ENCODE measurements around the gene GNLY. TPM values are rescaled to one million over a fixed set of nuclear protein-coding genes. Genes with fewer than 3 reads are reported as not detected.
A peak's percentile ranks its signal among the peaks of the same experiment; 100 is the strongest.

The GNLY gene
- total and polyA plus RNA-seq, 9 of the 15 experiments (the other 6 are each of a cell fraction or from before 2014, with no cell fraction given): not detected

DNA sequence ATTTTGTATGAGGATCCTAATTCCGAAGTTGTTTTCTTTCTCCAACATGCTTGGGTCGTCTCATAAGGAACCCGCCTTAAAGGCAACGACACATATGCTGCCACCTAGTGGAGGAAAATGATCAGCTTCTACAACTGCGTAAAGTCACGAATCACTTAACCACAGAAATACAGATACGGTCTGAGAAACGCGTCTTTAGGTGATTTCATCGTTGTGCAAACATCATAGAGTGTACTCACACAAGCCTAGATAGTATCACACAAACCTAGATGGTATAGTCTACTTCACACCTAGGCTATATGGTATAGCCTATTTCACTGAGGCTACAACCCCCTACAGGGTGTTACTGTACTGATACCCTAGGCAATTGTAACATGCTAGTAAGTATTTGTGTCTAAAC lies 13.1 kb downstream of the GNLY start (continued):
- TF ChIP-seq, protein P1, sequence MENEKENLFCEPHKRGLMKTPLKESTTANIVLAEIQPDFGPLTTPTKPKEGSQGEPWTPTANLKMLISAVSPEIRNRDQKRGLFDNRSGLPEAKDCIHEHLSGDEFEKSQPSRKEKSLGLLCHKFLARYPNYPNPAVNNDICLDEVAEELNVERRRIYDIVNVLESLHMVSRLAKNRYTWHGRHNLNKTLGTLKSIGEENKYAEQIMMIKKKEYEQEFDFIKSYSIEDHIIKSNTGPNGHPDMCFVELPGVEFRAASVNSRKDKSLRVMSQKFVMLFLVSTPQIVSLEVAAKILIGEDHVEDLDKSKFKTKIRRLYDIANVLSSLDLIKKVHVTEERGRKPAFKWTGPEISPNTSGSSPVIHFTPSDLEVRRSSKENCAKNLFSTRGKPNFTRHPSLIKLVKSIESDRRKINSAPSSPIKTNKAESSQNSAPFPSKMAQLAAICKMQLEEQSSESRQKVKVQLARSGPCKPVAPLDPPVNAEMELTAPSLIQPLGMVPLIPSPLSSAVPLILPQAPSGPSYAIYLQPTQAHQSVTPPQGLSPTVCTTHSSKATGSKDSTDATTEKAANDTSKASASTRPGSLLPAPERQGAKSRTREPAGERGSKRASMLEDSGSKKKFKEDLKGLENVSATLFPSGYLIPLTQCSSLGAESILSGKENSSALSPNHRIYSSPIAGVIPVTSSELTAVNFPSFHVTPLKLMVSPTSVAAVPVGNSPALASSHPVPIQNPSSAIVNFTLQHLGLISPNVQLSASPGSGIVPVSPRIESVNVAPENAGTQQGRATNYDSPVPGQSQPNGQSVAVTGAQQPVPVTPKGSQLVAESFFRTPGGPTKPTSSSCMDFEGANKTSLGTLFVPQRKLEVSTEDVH (IDR thresholded peaks at IDR 0.05; ENCODE audit: low read depth, partially characterized antibody): peak; percentile 39
- TF ChIP-seq PHB (CRISPR knock-in tag; IDR thresholded peaks at IDR 0.05) (no peak), SMARCE1 (IDR thresholded peaks at IDR 0.05) (peak; percentile 68; the same call in 1 of the 2 replicates), SIN3B (IDR thresholded peaks at IDR 0.05; ENCODE audit: low read depth) (no peak), ZNF696 (CRISPR knock-in tag; conservative IDR thresholded peaks at IDR 0.05) (no peak), TOE1 (IDR thresholded peaks at IDR 0.05; ENCODE audit: borderline replicate concordance) (no peak), TOE1 (CRISPR knock-in tag; IDR thresholded peaks at IDR 0.05; ENCODE audit: borderline replicate concordance, low read depth) (no peak), CBX3 (IDR thresholded peaks at IDR 0.05; ENCODE audit: borderline replicate concordance in 1 of 2, low read length in 2 of 2) (peak in 1 of 2 experiments; percentile 40; a peak in 1 of 3 replicates), ZBTB17 (CRISPR knock-in tag; IDR thresholded peaks at IDR 0.05) (no peak), DPF2 (IDR thresholded peaks at IDR 0.05) (peak; percentile 42; the same call in 1 of the 2 replicates)
- TF ChIP-seq, protein P2, sequence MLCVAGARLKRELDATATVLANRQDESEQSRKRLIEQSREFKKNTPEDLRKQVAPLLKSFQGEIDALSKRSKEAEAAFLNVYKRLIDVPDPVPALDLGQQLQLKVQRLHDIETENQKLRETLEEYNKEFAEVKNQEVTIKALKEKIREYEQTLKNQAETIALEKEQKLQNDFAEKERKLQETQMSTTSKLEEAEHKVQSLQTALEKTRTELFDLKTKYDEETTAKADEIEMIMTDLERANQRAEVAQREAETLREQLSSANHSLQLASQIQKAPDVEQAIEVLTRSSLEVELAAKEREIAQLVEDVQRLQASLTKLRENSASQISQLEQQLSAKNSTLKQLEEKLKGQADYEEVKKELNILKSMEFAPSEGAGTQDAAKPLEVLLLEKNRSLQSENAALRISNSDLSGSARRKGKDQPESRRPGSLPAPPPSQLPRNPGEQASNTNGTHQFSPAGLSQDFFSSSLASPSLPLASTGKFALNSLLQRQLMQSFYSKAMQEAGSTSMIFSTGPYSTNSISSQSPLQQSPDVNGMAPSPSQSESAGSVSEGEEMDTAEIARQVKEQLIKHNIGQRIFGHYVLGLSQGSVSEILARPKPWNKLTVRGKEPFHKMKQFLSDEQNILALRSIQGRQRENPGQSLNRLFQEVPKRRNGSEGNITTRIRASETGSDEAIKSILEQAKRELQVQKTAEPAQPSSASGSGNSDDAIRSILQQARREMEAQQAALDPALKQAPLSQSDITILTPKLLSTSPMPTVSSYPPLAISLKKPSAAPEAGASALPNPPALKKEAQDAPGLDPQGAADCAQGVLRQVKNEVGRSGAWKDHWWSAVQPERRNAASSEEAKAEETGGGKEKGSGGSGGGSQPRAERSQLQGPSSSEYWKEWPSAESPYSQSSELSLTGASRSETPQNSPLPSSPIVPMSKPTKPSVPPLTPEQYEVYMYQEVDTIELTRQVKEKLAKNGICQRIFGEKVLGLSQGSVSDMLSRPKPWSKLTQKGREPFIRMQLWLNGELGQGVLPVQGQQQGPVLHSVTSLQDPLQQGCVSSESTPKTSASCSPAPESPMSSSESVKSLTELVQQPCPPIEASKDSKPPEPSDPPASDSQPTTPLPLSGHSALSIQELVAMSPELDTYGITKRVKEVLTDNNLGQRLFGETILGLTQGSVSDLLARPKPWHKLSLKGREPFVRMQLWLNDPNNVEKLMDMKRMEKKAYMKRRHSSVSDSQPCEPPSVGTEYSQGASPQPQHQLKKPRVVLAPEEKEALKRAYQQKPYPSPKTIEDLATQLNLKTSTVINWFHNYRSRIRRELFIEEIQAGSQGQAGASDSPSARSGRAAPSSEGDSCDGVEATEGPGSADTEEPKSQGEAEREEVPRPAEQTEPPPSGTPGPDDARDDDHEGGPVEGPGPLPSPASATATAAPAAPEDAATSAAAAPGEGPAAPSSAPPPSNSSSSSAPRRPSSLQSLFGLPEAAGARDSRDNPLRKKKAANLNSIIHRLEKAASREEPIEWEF (CRISPR knock-in tag; IDR thresholded peaks at IDR 0.05): no peak
- TF ChIP-seq, protein P3, sequence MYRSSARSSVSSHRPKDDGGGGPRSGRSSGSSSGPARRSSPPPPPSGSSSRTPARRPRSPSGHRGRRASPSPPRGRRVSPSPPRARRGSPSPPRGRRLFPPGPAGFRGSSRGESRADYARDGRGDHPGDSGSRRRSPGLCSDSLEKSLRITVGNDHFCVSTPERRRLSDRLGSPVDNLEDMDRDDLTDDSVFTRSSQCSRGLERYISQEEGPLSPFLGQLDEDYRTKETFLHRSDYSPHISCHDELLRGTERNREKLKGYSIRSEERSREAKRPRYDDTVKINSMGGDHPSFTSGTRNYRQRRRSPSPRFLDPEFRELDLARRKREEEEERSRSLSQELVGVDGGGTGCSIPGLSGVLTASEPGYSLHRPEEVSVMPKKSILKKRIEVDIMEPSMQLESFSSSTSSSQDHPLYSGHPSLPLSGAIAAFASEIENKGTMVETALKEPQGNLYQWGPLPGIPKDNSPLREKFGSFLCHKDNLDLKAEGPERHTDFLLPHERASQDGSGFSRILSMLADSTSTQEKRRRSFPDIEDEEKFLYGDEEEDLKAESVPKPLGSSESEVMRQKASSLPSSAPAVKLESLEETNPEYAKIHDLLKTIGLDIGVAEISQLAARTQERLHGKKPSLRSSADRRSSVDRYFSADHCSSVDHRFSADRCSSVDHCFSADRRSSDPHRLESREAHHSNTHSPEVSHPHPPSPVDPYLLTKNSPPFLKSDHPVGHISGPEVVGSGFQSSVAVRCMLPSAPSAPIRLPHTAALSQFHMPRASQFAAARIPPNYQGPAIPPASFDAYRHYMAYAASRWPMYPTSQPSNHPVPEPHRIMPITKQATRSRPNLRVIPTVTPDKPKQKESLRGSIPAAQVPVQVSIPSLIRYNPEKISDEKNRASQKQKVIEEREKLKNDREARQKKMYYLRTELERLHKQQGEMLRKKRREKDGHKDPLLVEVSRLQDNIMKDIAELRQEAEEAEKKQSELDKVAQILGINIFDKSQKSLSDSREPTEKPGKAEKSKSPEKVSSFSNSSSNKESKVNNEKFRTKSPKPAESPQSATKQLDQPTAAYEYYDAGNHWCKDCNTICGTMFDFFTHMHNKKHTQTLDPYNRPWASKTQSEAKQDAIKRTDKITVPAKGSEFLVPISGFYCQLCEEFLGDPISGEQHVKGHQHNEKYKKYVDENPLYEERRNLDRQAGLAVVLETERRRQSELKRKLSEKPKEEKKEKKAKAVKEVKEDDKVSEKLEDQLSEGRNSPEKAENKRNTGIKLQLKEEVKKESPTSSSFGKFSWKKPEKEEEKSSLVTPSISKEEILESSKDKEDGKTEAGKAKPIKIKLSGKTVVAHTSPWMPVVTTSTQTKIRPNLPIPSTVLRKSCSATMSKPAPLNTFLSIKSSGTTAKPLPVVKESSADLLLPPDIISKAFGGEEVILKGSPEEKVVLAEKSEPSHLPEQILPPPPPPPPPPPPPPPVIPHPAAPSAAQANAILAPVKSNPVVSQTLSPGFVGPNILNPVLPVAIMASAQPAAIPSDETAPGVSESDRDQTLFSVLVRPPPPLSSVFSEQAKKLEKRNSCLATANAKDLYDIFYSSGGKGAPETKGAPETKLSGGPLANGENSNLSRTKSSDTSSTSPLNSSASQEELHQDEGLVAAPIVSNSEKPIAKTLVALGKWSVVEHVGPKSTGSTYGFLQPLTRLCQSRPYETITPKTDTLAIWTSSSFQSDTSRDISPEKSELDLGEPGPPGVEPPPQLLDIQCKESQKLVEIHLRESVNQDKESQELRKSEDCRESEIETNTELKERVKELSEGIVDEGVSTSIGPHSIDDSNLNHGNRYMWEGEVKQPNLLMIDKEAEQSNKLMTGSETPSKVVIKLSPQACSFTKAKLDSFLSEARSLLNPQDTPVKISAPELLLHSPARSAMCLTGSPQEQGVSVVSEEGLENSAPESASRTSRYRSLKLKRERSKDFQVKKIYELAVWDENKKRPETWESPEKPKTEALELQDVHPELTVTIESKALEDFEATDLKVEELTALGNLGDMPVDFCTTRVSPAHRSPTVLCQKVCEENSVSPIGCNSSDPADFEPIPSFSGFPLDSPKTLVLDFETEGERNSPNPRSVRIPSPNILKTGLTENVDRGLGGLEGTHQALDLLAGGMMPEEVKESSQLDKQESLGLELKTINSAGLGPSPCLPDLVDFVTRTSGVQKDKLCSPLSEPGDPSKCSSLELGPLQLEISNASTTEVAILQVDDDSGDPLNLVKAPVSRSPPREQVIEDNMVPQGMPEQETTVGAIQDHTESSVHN (IDR thresholded peaks at IDR 0.05; ENCODE audit: borderline replicate concordance in 1 of 2, low read depth in 1 of 2): peak in 1 of 2 experiments; percentile 56; a peak in 2 of 4 replicates
